Body of pancreas (tissue), 4 donors: ENCODE measurements around the gene EDDM3A. TPM values are rescaled to one million over a fixed set of nuclear protein-coding genes. Genes with fewer than 3 reads are reported as not detected.
A peak's percentile ranks its signal among the peaks of the same experiment; 100 is the strongest.

Experiments
- ATAC-seq: fragments of 150-250 bp; one replicate; pipeline ENCODE4 v1.9.1; 2016
- DNase-seq, 4 donors: peaks; one replicate each; pipeline ENCODE4 v3.0.0-alpha.2; 2019
- H3K27ac ChIP-seq, 4 donors: fragments of 200-600 bp; sonication (generic); 1 replicate in 3 of 4; 2 replicates in 1 of 4; pipeline versions ENCODE4 v1.5.1 to v1.6.1; 2016 to 2019; ENCODE audit warnings: mild to moderate bottlenecking in 1 of 4, mixed read lengths in 1 of 4, moderate library complexity in 1 of 4
- H3K27me3 ChIP-seq, 2 donors: fragments of 200-600 bp; sonication (generic); one replicate each; pipeline ENCODE4 v1.6.0; 2016; ENCODE audit warnings: mild to moderate bottlenecking in 1 of 2
- H3K36me3 ChIP-seq, 2 donors: fragments of 200-600 bp; sonication (generic); replicated peaks in 1 of 2; 2 replicates each; pipeline ENCODE4 v1.5.1; 2016; ENCODE audit warnings: low read depth in 2 of 2; ENCODE audit not compliant: insufficient read depth in 1 of 2
- H3K4me1 ChIP-seq: fragments of 200-600 bp; sonication (generic); one replicate; pipeline ENCODE4 v1.6.0; 2016
- H3K4me3 ChIP-seq, 2 donors: fragments of 200-600 bp; sonication (generic); 1 replicate in 1 of 2; 2 replicates in 1 of 2; pipeline ENCODE4 v1.5.1; 2016 to 2019
- H3K9me3 ChIP-seq, 3 donors: fragments of 200-600 bp; sonication (generic); 1 replicate in 2 of 3; 2 replicates in 1 of 3; pipeline ENCODE4 v1.5.1; 2016
- POLR2A ChIP-seq, 3 donors: fragments of 450-650 bp; IDR thresholded peaks; one replicate each; pipeline ENCODE4 v1.6.1; 2016; ENCODE audit warnings: antibody characterized with exemption in 3 of 3, mild to moderate bottlenecking in 2 of 3
- WGBS, 2 donors: methylation state at CpG; one replicate each; pipeline ENCODE4 v1.1.5; 2017; 5-methylcytosine and 5-hydroxymethylcytosine counted together
- intact Hi-C: fragments of 100-400 bp; cut with DNase I; formaldehyde crosslinking; loops from one replicate; pipeline ENCODE4 v1.15.1; 2023
- total RNA-seq, 2 donors: library from RNA; depleted of rRNA; stranded (reverse); fragments of >200 nt; gene quantifications; one replicate each; pipeline ENCODE4 v1.1.0, GENCODE V29; 2016
- TF ChIP-seq, protein P1 (sequence below), 7 experiments: fragments of 450-650 bp in 4 of 7; fragments of 200-600 bp in 3 of 7; sonication (generic) in 3 of 7; IDR thresholded peaks; one replicate each; pipeline ENCODE4 v1.5.1; 2016 to 2019; ENCODE audit warnings: antibody characterized with exemption in 7 of 7

Gene EDDM3A
- total RNA-seq, 2 donors from 2014 or later: not detected

DNA sequence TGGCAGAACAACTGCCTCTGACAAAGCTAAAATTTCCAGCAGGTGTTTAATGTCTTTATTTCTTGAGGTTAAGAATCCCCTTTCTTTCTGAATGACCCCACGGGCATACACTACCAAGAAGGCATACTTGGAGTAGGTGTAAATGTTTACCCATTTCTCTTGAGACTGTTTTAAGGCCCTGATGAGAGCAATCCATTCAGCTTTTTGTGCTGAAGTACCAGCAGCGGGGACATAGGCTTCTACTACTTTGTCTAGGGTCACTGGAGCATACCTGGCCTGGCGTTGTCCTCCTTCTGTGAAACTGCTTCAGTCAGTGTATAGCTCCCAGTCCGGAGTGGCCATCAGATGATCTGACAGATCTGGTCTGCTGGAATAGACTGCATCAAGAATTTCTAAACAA lies 34.4 kb upstream of the EDDM3A start:
- no peak for TF ChIP-seq POLR2A (IDR thresholded peaks at IDR 0.05)
- TF ChIP-seq, protein P1, sequence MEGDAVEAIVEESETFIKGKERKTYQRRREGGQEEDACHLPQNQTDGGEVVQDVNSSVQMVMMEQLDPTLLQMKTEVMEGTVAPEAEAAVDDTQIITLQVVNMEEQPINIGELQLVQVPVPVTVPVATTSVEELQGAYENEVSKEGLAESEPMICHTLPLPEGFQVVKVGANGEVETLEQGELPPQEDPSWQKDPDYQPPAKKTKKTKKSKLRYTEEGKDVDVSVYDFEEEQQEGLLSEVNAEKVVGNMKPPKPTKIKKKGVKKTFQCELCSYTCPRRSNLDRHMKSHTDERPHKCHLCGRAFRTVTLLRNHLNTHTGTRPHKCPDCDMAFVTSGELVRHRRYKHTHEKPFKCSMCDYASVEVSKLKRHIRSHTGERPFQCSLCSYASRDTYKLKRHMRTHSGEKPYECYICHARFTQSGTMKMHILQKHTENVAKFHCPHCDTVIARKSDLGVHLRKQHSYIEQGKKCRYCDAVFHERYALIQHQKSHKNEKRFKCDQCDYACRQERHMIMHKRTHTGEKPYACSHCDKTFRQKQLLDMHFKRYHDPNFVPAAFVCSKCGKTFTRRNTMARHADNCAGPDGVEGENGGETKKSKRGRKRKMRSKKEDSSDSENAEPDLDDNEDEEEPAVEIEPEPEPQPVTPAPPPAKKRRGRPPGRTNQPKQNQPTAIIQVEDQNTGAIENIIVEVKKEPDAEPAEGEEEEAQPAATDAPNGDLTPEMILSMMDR (IDR thresholded peaks at IDR 0.05): no peak
- Histone ChIP-seq H3K4me1 (peaks cover 36% of the 10 kb centered on the region), H3K27me3 (no peaks in the 10 kb centered on the region), H3K36me3 (no peaks in the 10 kb centered on the region), H3K4me3 (no peak overlapping the region), H3K9me3 (no peaks in the 10 kb centered on the region), H3K27ac (no peak overlapping the region)
- ATAC-seq: no peak
- WGBS, 2 donors: 76 to 93% methylated on average over 4 of the region's 4 CpGs
- intact Hi-C loops: loop anchor here (5.0 kb wide), 1 partner anchor 131 kb away; no protein-coding TSS in a partner anchor
- DNase-seq: no peak

DNA sequence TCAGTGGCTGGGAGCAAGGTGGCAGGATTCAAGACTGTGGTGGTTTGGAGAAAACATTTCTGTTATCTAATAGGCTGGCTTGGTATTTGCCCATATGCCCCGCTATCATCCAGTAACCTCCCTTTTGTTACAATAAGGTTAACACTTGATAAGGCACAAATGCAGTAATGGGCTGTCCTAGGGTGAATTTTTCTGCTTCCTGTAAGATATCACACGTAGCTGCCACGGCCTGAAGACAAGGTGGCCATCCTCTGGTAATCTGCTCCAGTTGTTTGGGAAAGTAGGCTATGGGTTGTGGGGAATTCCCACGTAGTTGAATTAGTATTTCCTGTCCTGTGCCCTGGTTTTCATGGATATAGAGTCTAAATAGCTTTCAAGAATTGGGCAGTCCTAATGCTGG lies 34.0 kb upstream of the EDDM3A start:
- no peak for TF ChIP-seq POLR2A (IDR thresholded peaks at IDR 0.05)
- TF ChIP-seq, protein P1 (IDR thresholded peaks at IDR 0.05): no peak
- Histone ChIP-seq H3K27me3 (no peaks in the 10 kb centered on the region), H3K4me3 (no peak overlapping the region), H3K27ac (no peak overlapping the region), H3K9me3 (no peaks in the 10 kb centered on the region), H3K36me3 (no peaks in the 10 kb centered on the region), H3K4me1 (peaks cover 36% of the 10 kb centered on the region)
- intact Hi-C loops: loop anchor here (5.0 kb wide), 1 partner anchor 131 kb away; no protein-coding TSS in a partner anchor
- 55 to 70% methylated on average over 4 of the region's 4 CpGs for WGBS, 2 donors
- ATAC-seq (no peak), DNase-seq (no peak)

DNA sequence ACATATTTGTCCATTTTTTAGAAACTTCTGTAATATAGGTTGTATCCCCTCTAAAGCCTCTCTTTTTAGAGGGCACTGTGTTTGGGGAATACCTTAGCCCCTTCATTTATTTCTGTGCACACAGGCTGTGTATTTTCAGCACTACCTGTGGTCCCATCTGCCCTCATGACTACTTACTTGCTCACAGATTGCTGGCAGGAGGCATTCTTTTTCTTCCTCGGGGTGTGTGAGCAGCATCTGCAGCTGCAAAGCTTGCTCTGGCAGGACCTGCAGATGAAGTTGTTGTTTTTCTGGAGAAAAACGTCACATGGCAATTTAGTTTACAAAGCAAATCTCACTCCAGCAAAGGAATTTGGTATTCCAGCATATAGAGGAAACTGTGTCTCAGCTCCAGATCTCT lies 32.8 kb upstream of the EDDM3A start:
- H3K27ac ChIP-seq: no peak overlapping the region

DNA sequence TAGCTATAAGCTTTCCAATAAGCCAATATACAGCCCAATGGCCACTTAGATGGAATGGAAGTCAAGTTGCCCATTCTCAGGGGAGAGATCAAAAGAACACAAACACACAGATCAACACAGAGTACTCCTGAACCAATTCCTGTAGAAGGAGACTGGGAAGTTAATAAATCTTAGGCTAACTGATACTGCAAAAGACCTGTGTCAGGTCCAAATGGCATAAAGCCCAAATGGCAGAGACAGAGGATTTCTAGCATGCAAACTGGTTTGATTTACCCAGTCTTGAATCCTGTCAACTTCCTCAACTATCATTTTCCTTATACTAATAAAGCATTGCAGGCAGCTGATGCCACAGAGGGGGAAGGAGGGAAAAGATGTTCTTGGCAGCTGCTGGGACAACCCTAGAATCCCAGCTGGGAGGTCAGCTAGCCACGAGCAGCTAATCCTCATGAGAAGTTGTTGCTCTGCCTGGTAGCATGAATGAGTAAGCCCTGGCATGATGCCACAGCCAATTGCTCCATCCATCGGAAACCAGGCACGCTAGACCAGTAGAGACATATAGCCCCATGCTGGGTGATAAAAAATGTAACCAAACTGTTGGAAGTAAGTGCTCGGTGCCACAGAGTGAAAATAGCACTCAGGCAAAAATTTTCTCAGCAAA lies 31.0 kb upstream of the EDDM3A start:
- peak in 1 of 3 donors; percentile 25 for TF ChIP-seq POLR2A (IDR thresholded peaks at IDR 0.05)
- TF ChIP-seq, protein P1 (IDR thresholded peaks at IDR 0.05): no peak
- H3K4me1 ChIP-seq: peaks cover 41% of the 10 kb centered on the region
- H3K4me3 ChIP-seq: no peak overlapping the region
- H3K27me3 ChIP-seq: no peaks in the 10 kb centered on the region
- peak overlapping the region; percentile 27 to 80 (median 50) for H3K27ac ChIP-seq
- DNase-seq (peak; percentile 78 to 93 (median 88)), ATAC-seq (peak; percentile 85)
- WGBS, 2 donors: 2 to 15% methylated on average over 4 of the region's 4 CpGs
- intact Hi-C loops: loop anchor here (5.0 kb wide), 1 partner anchor 128 kb away; no protein-coding TSS in a partner anchor
- H3K36me3 ChIP-seq: no peaks in the 10 kb centered on the region
- no peaks in the 10 kb centered on the region for H3K9me3 ChIP-seq

More for the DNA sequence above, 32.8 kb upstream of the EDDM3A start:
- Histone ChIP-seq H3K36me3 (no peaks in the 10 kb centered on the region), H3K27me3 (no peaks in the 10 kb centered on the region), H3K9me3 (no peaks in the 10 kb centered on the region), H3K4me1 (peaks cover 28% of the 10 kb centered on the region), H3K4me3 (no peak overlapping the region)
- DNase-seq (no peak), ATAC-seq (no peak)
- 50 to 62% methylated on average over 2 of the region's 2 CpGs for WGBS, 2 donors
- no peak for TF ChIP-seq POLR2A (IDR thresholded peaks at IDR 0.05)
- TF ChIP-seq, protein P1 (IDR thresholded peaks at IDR 0.05): no peak
- intact Hi-C loops: loop anchor here (5.0 kb wide), 1 partner anchor 129 kb away; no protein-coding TSS in a partner anchor

DNA sequence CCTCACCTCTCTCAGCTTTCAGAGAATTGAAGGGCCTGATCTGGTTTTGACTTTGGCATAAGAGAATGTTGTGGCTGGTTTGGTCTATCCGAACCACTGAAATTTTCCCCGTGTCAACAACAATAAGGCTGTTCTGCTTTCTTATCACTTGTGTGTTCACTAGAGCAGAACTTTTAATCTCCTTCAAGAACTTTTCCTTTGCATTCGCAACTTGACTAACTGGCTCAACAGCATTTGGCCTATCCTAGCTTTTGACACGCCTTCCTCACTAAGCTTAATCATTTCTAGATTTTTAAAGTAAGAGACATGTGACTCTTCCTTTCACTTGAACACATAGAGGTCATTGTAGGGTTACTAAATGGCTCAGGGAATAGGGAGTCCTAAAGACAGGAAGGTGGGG lies 25.9 kb upstream of the EDDM3A start:
- Histone ChIP-seq H3K4me1 (peaks cover 34% of the 10 kb centered on the region), H3K36me3 (no peaks in the 10 kb centered on the region), H3K27ac (peak overlapping the region; percentile 54 to 79 (median 72)), H3K9me3 (no peaks in the 10 kb centered on the region), H3K27me3 (no peaks in the 10 kb centered on the region), H3K4me3 (no peak overlapping the region)
- ATAC-seq: peak; percentile 84
- TF ChIP-seq POLR2A (IDR thresholded peaks at IDR 0.05): no peak
- TF ChIP-seq, protein P1 (IDR thresholded peaks at IDR 0.05): no peak
- intact Hi-C loops: no loop called here
- 22 to 35% methylated on average over 4 of the region's 4 CpGs for WGBS, 2 donors
- DNase-seq: peak; percentile 46 to 75 (median 61)
